UCSD-AML1 (cell line): ENCODE results near the gene FAM156A.
A peak's percentile ranks its signal among the peaks of the same experiment; 100 is the strongest.
"Not testable (repeated sequence)": the region's sequence is repeated elsewhere in the genome, so short reads cannot be mapped to it uniquely, and the experiment has no call there.

Experiments
- DNase-seq: peaks from one replicate; lab custom pipeline; 2025; ENCODE audit not compliant: unreplicated experiment; lab: John Stamatoyannopoulos, UW

Gene FAM156A

DNA sequence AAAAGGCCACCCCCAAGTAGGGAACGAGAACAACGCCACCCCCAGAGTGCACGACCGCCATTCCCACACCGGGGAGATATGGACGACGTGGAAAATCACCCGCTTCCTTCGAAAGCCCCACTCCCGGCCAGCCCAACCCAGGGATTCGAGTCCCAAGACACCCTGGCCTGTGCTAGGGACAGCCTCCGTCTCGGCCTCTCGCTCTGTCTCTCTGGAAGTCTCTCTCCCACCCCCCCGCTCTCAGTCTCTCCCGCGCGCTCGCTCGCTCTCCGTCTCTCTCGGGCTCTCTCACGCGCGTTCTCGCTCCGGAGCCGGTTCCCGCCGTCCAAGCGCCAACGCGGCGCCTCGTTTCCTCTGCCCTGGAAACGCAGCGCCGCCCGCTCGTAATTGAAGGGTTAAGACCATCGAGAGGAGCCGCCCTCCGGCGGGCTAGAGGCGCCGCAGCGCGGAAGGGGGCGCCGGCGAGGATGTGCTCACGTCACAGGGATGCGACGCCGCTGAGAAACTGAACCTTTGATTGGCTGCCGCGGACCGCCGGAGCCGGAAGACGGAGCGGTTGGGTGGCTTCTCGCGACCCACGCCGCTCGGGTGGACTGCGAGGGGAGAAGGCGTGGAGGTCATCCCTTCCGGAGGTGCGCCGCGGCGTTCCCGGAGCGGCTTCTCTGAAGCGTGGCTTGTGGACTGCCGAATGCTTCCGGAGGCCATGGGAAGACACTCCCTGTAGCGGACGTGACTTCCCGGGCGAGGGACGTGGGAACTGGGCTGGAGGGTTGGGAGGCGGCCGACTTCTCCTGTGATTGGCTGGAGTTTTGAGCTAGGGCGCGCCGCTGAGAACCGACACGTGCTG lies at the start of gene FAM156A:
TSS of gene FAM156A (minus strand) at position 406 of the 847 bp plus-strand sequence. CDS start 9,930 bp downstream, outside the sequence.
- not testable (repeated sequence) for DNase-seq

DNA sequence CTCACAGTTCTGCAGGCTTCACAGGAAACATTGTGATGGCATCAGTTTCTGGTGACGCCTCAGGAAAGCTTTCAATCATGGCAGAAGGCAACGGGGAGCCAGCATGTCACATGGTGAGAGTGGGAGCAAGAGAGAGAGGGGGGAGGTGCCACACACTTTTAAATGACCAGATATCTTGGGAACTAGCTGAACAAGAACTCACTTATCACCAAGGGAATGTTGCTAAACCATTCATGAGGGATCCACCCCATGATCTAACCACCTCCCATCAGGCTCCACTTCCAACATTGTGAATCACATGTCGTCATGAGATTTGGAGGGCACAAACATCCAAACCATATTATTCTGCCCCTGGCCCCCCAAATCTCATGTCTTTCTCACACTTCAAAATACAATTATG lies 47.0 kb upstream of the FAM156A start:
- DNase-seq: no peak

DNA sequence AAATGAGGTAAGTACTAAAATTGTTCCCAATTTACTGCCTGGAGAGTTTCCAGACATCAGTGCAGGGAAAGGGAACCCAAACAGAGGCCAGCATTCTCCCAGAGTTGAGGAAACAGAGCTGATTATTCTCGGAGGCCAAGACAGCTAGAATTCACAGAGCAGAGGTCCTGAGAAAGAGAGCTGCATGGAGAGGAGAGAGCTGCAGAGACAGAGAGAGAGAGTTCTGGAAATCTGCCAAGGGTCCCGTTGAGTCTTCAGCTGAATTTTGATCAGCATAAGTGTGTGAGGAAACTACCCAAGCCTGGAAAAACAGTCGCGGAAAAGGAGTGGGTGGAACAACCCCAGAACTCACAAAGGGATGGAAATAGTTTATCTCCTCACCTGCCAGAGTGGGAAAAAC lies 46.5 kb upstream of the FAM156A start:
- DNase-seq: no peak

DNA sequence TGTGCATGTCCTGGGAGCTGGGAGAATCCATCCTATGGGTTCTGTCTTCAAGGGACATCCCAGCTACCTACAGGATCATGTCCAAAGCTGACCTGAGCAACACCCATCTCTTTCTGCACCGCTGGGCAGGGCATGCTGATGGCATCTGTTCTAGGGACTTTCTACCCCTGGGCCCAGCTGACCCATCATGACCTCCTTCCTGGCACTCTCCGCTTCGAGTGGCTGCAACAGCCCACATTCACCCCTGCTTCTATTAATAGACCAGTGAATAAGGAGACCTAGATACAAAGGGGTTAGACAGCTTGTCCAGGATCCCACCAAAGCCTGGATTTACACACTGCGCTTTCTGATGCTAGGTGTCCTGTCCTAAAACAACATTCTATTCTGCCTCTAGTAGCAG lies 45.7 kb upstream of the FAM156A start:
- DNase-seq: no peak

DNA sequence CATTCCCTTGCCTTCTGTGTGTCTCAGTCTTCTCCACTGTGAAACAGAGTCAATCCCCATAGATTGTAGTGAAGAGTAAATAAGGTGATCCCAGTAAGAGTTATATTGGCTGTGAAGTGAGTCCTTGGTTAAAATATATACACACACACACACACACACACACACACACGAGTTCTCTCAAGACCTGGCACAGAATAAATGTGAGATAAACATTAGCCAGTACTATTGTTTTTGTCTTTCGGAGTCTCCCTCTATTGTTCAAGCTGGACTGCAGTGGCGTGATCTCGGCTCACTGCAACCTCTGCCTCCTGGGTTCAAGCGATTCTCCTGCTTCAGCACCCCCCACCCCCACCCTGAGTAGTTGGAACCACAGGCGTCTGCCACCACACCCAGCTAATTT lies 44.8 kb upstream of the FAM156A start:
- DNase-seq: no peak

DNA sequence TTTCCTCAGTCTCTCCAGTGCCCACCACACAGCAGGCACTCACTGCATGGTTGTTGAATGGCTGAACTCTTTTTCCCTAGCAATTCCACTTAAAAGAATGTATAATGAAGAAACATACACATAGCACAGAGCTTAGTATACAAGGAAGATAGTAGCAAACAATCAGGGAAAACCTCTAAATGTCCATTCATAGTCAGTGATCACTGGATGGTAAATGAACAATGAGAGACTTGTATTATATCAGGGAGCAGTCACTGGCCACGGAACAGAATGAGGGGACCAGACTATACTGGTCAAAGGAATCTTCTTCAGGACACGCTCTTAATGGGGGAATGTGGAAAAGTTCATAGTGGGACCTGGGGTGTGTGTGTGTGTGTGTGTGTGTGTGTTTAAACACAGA lies 43.6 kb upstream of the FAM156A start:
- DNase-seq: no peak

- no peak for DNase-seq
Measured at GRCh38 chrX:53000447-53001135, 42.3 kb upstream of the FAM156A start.

DNA sequence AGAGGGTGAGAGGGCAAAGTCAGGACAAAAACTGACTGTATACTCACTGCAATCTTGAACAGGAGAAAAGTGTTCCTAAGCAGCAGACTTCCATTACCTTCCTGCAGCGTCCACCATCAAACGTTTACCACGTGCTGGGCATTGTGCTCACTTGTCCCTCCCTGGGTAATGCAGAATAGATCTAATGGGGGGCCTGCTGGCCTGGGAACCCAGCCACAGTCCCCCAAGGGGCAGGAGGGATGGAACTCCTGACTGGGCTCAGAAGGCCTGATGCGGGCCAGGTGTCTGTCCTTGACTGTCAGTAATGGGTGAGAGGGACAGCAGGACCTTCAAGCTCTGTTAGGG lies 37.6 kb upstream of the FAM156A start:
- no peak for DNase-seq

GRCh38 chrX:52995135-52995986 lies 37.0 kb upstream of the FAM156A start:
- peak; percentile 90 for DNase-seq

- DNase-seq: no peak
Measured at GRCh38 chrX:52990848-52991247, 32.5 kb upstream of the FAM156A start.

- DNase-seq: peak; percentile 62
Measured at GRCh38 chrX:52990011-52990631, 31.8 kb upstream of the FAM156A start.

- DNase-seq: no peak
Measured at GRCh38 chrX:52988985-52989917, 30.9 kb upstream of the FAM156A start.

GRCh38 chrX:52983321-52984000 lies 25.1 kb upstream of the FAM156A start:
- no peak for DNase-seq

GRCh38 chrX:52979993-52980392 lies 21.7 kb upstream of the FAM156A start:
- no peak for DNase-seq

DNA sequence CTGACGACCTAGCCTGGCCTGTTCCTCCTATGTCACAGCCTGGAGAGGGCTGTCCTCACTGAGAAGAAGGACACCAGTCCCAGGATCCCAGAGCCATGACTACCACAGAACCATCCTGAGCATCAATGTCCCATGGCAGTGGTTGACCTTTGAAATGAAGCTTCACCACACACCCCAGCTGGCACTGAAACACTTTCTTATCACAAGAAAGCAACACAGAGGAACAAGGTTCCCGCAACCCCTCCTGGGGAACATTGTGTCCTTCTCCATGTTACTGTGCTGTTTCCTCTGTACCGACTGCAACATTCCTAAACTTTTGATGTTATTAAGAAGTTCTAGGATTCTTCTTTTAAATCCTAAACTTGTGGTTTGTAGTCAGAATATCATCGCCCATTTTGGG lies 21.2 kb upstream of the FAM156A start:
- DNase-seq: no peak

- no peak for DNase-seq
Measured at GRCh38 chrX:52977953-52978352, 19.6 kb upstream of the FAM156A start.

- DNase-seq: not testable (repeated sequence)
Measured at GRCh38 chrX:52975576-52975975, 17.3 kb upstream of the FAM156A start.

GRCh38 chrX:52974336-52974992 lies 16.1 kb upstream of the FAM156A start:
- not testable (repeated sequence) for DNase-seq

- DNase-seq: not testable (repeated sequence)
Measured at GRCh38 chrX:52967922-52968321, 9.6 kb upstream of the FAM156A start.
